ENCODE measurements around the gene MLLT10.

GRCh38 chr10:21501731-21502347 is 32.2 kb upstream of the MLLT10 start:
- TF ChIP-seq GATA3 (IDR thresholded peaks at IDR 0.05; ENCODE audit: low read depth, low read length) (no peak), GATA2 (IDR thresholded peaks at IDR 0.05; ENCODE audit: low read depth, low read length) (no peak)

Data from SH-SY5Y (cell line).